ENCODE results near the gene IL34. TPM values are rescaled to one million over a fixed set of nuclear protein-coding genes. Genes with fewer than 3 reads are reported as not detected.

Gene IL34
- total and polyA plus RNA-seq, 2 donors from 2014 or later, result 5.9 to 7.4 TPM

DNA sequence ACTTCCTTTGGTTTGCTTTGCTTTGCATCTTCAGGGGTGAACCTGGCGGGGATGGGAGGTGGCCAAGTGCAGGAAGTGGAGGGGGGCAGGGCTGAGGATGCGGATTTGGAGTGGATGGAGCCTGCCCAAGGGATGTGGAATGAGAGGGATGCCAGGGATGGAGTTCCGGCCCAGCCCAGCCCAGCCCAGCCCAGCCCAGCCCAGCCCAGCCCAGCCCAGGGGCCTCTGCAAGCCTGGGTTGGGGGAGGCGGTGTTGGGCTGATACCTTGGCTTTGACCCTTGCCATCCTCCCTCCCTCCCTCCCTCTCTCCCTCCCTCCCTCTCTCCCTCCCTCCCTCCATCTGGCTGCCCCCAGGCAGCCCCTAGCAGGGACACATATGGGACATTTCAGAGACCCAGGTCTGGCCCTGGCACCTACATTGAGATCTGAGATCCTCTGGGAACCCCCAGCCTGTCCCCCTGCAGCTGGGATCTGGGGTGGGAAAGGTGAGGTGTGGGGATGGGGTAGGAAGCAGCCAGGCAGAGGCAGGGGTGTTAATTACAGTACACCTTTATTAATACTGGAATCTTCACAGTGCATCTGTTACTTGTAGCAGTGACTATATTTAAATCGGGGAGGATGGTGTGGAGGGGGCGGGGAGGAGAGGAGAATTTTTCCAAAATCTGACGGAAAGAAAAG, 14.5 kb downstream of the IL34 start:
- FAIRE-seq (no peak), DNase-seq (no peak)
- peaks cover 0 to 6% (median 4%) of the 10 kb centered on the region in 3 donors for H3K36me3 ChIP-seq (ENCODE audit: control insufficient read depth in 2 of 3, insufficient read depth in 3 of 3, low read length in 3 of 3)
- H3K9me3 ChIP-seq (ENCODE audit: control insufficient read depth in 2 of 3, insufficient read depth in 1 of 3, low read length in 3 of 3), result no peaks in the 10 kb centered on the region
- no peak overlapping the region for H3K9ac ChIP-seq (ENCODE audit: low read length in 3 of 3)
- TF ChIP-seq CTCF (IDR thresholded peaks at IDR 0.05; ENCODE audit: borderline replicate concordance, extremely low read depth, insufficient read depth), result no peak
- intact Hi-C loops (cut with DNase I), result no loop called here
- H3K4me1 ChIP-seq (ENCODE audit: control insufficient read depth in 2 of 3, insufficient read depth in 2 of 3, low read depth in 1 of 3, low read length in 3 of 3), result no peaks in the 10 kb centered on the region
- no peaks in the 10 kb centered on the region for H3K27me3 ChIP-seq (ENCODE audit: control insufficient read depth, insufficient read depth, low read length)
- H3K27ac ChIP-seq (ENCODE audit: low read depth in 2 of 2, low read length in 2 of 2), result no peak overlapping the region
- no peak overlapping the region for H3K4me3 ChIP-seq (ENCODE audit: low read length in 3 of 3)

- FAIRE-seq (no peak), DNase-seq (no peak)
- intact Hi-C loops (cut with DNase I), result no loop called here
- no peak for TF ChIP-seq CTCF (IDR thresholded peaks at IDR 0.05; ENCODE audit: borderline replicate concordance, extremely low read depth, insufficient read depth)
- H3K9ac ChIP-seq (ENCODE audit: low read length in 3 of 3), result no peak overlapping the region
- H3K4me3 ChIP-seq (ENCODE audit: low read length in 3 of 3), result no peak overlapping the region
- H3K27me3 ChIP-seq (ENCODE audit: control insufficient read depth, insufficient read depth, low read length), result no peaks in the 10 kb centered on the region
- no peaks in the 10 kb centered on the region for H3K9me3 ChIP-seq (ENCODE audit: control insufficient read depth in 2 of 3, insufficient read depth in 1 of 3, low read length in 3 of 3)
- peaks cover 0 to 12% (median 4%) of the 10 kb centered on the region in 3 donors for H3K36me3 ChIP-seq (ENCODE audit: control insufficient read depth in 2 of 3, insufficient read depth in 3 of 3, low read length in 3 of 3)
- H3K4me1 ChIP-seq (ENCODE audit: control insufficient read depth in 2 of 3, insufficient read depth in 2 of 3, low read depth in 1 of 3, low read length in 3 of 3), result no peaks in the 10 kb centered on the region
- no peak overlapping the region for H3K27ac ChIP-seq (ENCODE audit: low read depth in 2 of 2, low read length in 2 of 2)
Measured at GRCh38 chr16:70661534-70661917, 15.2 kb downstream of the IL34 start.

GRCh38 chr16:70661918-70662641, 15.7 kb downstream of the IL34 start:
- Histone ChIP-seq H3K36me3 (ENCODE audit: control insufficient read depth in 2 of 3, insufficient read depth in 3 of 3, low read length in 3 of 3) (peaks cover 2 to 16% (median 4%) of the 10 kb centered on the region in 3 donors), H3K27me3 (ENCODE audit: control insufficient read depth, insufficient read depth, low read length) (no peaks in the 10 kb centered on the region), H3K4me3 (ENCODE audit: low read length in 3 of 3) (no peak overlapping the region), H3K27ac (ENCODE audit: low read depth in 2 of 2, low read length in 2 of 2) (no peak overlapping the region), H3K9me3 (ENCODE audit: control insufficient read depth in 2 of 3, insufficient read depth in 1 of 3, low read length in 3 of 3) (no peaks in the 10 kb centered on the region), H3K9ac (ENCODE audit: low read length in 3 of 3) (no peak overlapping the region), H3K4me1 (ENCODE audit: control insufficient read depth in 2 of 3, insufficient read depth in 2 of 3, low read depth in 1 of 3, low read length in 3 of 3) (no peaks in the 10 kb centered on the region)
- intact Hi-C loops (cut with DNase I), result no loop called here
- TF ChIP-seq CTCF (IDR thresholded peaks at IDR 0.05; ENCODE audit: borderline replicate concordance, extremely low read depth, insufficient read depth), result no peak
- FAIRE-seq (no peak), DNase-seq (no peak)

All from kidney (tissue), 14 donors.